Measurements from ENCODE around the gene IL1RAP. TPM values are rescaled to one million over a fixed set of nuclear protein-coding genes. Genes with fewer than 3 reads are reported as not detected.

IL1RAP gene
- total RNA-seq, 2 donors from 2014 or later = 17.7 to 18.0 TPM

DNA sequence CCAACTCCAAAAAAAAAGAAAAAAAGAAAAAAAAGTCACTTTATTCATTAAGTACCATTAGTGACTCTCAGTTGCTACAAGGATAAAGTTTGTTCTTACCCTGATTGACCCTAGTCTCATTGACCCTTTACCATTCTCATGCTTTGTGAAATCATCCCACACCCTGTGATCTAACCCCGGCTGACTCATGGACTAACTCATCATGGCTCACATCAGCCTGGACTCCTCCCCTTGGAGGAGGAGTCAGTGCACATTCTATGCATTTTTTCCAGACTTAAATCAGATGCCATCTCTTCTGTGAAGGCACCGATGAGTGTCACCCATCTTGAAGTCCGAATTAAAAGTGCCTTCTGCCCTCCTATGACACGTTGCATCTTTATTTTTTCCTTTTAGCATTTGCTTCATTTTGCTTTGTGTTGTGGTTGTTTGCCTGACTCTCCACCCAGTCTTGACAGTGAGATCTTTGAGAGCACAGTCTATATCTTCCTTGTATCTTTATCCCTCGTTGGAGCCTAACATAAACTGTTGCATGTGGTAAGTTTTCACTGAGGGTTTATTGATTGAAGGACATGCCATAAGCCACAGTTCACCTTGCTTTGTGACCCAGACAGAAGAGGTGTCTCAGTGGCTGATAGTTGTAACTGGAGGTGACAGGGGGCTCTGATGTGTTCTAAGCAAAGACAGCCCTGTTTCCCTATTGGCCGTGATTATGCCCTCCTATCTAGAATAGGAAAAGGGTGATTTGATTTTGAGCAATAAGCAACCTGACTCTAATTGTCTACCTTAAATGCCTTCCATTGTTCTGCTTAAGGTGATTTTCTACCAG, 72.1 kb downstream of the IL1RAP start:
- H3K4me3 ChIP-seq = no peak overlapping the region
- no peaks in the 10 kb centered on the region for H3K36me3 ChIP-seq
- no peaks in the 10 kb centered on the region for H3K4me1 ChIP-seq (replicated peaks)
- H3K27me3 ChIP-seq (replicated peaks; ENCODE audit: insufficient read depth) = no peaks in the 10 kb centered on the region
- H3K27ac ChIP-seq = no peak overlapping the region
- no peaks in the 10 kb centered on the region for H3K9me3 ChIP-seq
- TF ChIP-seq POLR2AphosphoS5 (IDR thresholded peaks at IDR 0.05) (no peak), POLR2A (IDR thresholded peaks at IDR 0.05) (no peak), CTCF (IDR thresholded peaks at IDR 0.05) (no peak)
- 74% methylated on average over 6 of the region's 6 CpGs for WGBS
- intact Hi-C loops (cut with DNase I) = no loop called here
- no peak for DNase-seq (ENCODE audit: low spot score)

GRCh38 chr3:190586631-190587011, 72.7 kb downstream of the IL1RAP start:
- Histone ChIP-seq H3K4me3 (no peak overlapping the region), H3K4me1 (replicated peaks) (no peaks in the 10 kb centered on the region), H3K27ac (no peak overlapping the region), H3K27me3 (replicated peaks; ENCODE audit: insufficient read depth) (no peaks in the 10 kb centered on the region), H3K9me3 (no peaks in the 10 kb centered on the region), H3K36me3 (no peaks in the 10 kb centered on the region)
- no peak for DNase-seq (ENCODE audit: low spot score)
- WGBS = 57% methylated on average over 4 of the region's 4 CpGs
- TF ChIP-seq POLR2A (IDR thresholded peaks at IDR 0.05) (no peak), POLR2AphosphoS5 (IDR thresholded peaks at IDR 0.05) (no peak), CTCF (IDR thresholded peaks at IDR 0.05) (no peak)
- intact Hi-C loops (cut with DNase I) = no loop called here

DNA sequence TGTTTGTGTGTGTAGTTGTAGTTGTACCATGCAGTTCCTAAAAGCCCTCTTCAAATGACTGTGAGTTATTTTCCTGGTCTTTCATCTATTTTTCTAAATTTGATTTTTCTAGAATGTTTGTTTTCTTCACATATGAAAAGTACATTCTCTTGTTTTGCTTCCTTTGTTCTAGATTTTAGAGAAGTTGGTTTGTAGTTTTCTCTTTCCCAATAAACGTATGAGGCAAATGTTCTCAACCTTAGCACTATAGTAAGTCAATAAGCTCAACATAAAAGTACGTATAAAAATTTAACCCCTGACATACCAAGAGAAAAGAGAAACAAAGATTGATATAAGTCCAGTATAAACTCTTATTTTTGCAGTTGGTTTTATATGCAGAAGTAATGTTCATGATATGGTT, 74.7 kb downstream of the IL1RAP start:
- no peak for DNase-seq (ENCODE audit: low spot score)
- Histone ChIP-seq H3K9me3 (no peaks in the 10 kb centered on the region), H3K27me3 (replicated peaks; ENCODE audit: insufficient read depth) (no peaks in the 10 kb centered on the region), H3K36me3 (no peaks in the 10 kb centered on the region), H3K4me3 (no peak overlapping the region), H3K4me1 (replicated peaks) (no peaks in the 10 kb centered on the region), H3K27ac (no peak overlapping the region)
- TF ChIP-seq CTCF (IDR thresholded peaks at IDR 0.05) (no peak), POLR2A (IDR thresholded peaks at IDR 0.05) (no peak), POLR2AphosphoS5 (IDR thresholded peaks at IDR 0.05) (no peak)
- intact Hi-C loops (cut with DNase I) = no loop called here
- 46% methylated on average over 2 of the region's 2 CpGs for WGBS

DNA sequence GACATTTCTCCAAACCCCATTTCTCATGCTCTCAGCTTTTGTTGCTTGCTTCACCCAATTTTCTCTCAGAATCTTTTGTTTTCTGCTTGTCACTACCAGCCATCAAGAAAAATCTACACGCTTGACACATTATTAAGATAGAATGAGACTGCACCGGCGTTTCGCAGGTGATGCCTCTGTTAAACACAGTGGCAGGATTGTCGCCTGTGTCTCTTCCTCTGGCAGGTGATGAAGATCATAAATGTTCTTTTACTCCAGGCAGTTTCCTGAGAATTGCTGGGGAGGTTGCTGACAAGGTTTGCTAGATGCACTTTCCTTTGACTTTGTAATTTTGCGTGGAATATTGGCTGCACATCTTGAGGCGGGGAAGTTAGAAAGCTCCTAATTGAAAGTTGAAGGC, 75.4 kb downstream of the IL1RAP start:
- DNase-seq (ENCODE audit: low spot score) = no peak
- Histone ChIP-seq H3K4me3 (no peak overlapping the region), H3K36me3 (no peaks in the 10 kb centered on the region), H3K9me3 (no peaks in the 10 kb centered on the region), H3K4me1 (replicated peaks) (no peaks in the 10 kb centered on the region), H3K27ac (no peak overlapping the region), H3K27me3 (replicated peaks; ENCODE audit: insufficient read depth) (no peaks in the 10 kb centered on the region)
- intact Hi-C loops (cut with DNase I) = no loop called here
- 78% methylated on average over 7 of the region's 7 CpGs for WGBS
- no peak for TF ChIP-seq CTCF (IDR thresholded peaks at IDR 0.05)
- TF ChIP-seq POLR2A (IDR thresholded peaks at IDR 0.05) = no peak
- no peak for TF ChIP-seq POLR2AphosphoS5 (IDR thresholded peaks at IDR 0.05)

GRCh38 chr3:190591080-190591479, 77.2 kb downstream of the IL1RAP start:
- intact Hi-C loops (cut with DNase I) = no loop called here
- Histone ChIP-seq H3K27ac (peak overlapping the region; percentile 41 to 46), H3K4me1 (replicated peaks) (no peaks in the 10 kb centered on the region), H3K27me3 (replicated peaks; ENCODE audit: insufficient read depth) (no peaks in the 10 kb centered on the region), H3K36me3 (no peaks in the 10 kb centered on the region), H3K9me3 (no peaks in the 10 kb centered on the region), H3K4me3 (no peak overlapping the region)
- peak; percentile 75 for TF ChIP-seq POLR2AphosphoS5 (IDR thresholded peaks at IDR 0.05)
- TF ChIP-seq POLR2A (IDR thresholded peaks at IDR 0.05) = no peak
- peak; percentile 30 for DNase-seq (ENCODE audit: low spot score)
- 31% methylated on average over 6 of the region's 6 CpGs for WGBS

Data from prostate gland (tissue), 2 donors.